Measurements from ENCODE around the gene AMH.

Gene AMH

DNA sequence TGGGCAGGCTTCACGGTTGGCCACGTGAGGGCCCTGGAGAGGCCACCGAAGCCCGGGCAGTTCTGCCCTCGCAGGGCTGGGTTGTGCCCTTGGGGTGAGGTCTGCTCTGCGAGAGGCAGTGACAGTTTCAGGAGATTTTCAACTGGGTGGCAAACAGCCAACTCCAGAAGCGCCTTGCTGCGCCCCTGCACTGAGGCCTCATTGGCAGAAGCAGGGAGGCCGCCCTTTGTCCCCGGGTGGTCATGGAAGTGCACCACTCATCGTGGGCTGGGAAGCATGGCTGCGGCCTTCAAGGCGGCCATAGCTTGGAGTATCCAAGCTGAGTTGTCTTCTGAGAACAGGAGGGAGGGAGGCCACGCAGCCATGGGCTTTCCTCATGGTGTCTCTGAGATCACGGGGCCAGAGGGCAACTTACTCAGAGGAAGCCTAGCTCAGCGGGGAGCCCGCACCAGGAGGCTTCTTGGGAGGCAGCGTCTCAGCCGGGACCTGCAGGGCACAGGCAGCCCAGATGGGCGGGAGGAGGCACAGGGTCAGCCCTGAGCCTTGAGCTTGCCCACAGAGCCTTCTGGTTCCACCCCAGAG, 27.8 kb upstream of the AMH start:
- DNase-seq (ENCODE audit: low spot score) = no peak

DNA sequence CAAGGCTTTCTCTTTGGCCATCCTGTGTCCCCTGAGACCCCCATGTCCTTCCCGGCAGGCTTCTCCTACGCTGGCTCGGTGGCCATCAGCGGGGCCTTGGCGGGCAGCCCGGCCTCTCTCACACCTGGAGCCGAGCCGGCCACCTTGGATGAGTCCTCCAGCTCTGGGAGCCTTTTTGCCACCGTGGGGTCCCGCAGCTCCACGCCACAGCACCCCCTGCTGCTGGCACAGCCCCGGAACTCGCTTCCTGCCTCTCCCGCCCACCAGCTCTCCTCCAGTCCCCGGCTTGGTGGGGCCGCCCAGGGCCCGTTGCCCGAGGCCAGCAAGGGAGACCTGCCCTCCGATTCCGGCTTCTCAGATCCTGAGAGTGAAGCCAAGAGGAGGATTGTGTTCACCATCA, 27.2 kb upstream of the AMH start:
- no peak for DNase-seq (ENCODE audit: low spot score)

DNA sequence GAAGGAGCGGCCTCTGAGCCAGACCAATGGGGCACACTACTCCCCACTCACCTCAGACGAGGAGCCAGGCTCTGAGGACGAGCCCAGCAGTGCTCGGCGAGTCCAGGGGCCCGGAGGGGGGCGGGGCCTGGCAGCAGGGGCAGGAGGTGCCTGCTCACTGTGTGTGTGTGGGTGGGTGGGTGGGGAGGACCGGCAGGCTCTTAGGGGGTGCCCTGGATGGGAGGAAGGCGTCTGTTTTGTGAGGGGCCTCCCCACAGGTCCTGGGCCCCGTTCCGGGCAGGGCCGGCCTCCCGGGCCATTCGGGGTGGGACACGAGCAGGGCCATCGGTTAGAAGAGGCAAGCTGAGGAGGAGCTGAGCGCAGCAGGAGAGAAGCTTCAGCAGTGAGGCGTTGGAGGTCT, 25.7 kb upstream of the AMH start:
- no peak for DNase-seq (ENCODE audit: low spot score)

DNA sequence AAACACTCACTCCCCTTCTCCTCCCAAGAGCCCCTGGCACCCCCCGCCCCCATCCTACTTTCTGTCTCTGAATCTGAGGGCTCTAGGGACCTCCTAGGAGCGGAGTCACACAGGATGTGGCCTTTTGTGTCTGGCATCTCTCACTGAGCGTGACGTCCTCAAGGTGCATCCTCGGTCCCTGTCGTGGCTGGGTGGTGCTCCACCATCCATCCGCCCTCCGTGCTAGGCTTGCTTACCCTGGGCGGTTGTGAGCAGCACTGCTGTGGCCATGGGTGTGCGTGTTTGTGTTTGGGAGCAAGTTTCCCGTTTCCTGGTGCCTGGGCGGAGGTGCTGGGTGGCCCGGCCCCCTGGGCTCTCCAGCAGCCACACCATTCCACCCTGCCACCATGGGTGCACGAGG, 25.2 kb upstream of the AMH start:
- DNase-seq (ENCODE audit: low spot score) = no peak

DNA sequence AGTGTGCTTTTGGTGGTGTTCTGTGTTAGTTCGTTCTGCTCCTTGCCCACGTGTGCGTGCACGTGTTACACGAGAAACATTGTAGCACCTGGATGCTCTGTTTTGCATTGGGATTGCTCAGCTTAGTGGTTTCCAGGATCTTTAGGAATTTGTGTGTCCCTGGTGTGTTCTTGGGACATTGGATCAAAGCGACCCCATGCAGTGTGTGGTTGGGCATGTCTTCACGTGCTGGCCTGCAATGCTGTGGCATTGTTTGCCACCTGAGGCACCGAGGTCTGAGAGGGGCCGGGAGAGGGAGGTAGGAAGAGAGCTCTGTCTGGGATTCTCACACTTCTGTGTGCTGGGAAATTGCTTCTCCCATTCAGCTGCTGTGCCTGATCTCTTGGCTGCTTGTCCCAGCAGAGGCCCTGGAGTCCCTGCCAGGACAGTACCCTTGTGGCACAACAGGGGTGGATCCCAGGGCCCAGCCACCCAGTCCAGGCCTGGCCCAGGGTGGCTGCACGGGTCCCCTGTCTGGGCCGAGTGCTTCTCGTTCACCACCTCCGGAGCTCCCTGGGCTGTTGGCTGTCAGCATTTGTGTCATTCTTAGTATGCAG, 24.3 kb upstream of the AMH start:
- DNase-seq (ENCODE audit: low spot score) = no peak

DNA sequence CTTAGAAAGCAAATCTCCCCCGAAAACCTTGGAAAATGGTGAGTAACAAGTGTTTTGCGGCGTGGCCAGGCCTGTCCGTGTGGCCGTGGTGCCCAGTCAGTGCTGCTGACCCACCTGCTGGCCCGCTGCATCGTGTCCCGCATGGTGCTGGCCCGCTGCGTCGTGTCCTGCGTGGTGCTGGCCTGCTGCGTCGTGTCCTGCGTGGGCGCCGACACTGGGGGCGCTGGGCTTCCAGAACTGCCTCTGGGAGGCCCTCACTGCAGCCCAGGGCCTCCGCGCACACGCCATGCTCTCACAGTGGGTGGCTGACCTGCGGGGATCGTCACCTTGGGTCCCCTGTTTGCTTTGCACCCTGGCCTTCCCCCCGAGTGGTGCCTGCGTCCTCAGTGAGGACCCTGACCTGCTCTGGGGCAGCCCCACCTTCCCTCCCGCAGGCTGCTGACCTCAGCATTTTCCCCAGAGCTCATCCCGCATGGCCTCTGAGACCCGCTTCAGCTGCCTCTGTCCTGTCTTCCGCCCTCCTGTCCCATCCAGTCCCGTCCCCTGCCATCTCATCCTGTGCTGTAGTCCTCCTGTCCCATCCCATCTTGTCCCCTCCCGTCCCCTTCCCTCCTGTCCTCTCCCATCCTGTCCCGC, 23.6 kb upstream of the AMH start:
- DNase-seq (ENCODE audit: low spot score) = no peak

DNA sequence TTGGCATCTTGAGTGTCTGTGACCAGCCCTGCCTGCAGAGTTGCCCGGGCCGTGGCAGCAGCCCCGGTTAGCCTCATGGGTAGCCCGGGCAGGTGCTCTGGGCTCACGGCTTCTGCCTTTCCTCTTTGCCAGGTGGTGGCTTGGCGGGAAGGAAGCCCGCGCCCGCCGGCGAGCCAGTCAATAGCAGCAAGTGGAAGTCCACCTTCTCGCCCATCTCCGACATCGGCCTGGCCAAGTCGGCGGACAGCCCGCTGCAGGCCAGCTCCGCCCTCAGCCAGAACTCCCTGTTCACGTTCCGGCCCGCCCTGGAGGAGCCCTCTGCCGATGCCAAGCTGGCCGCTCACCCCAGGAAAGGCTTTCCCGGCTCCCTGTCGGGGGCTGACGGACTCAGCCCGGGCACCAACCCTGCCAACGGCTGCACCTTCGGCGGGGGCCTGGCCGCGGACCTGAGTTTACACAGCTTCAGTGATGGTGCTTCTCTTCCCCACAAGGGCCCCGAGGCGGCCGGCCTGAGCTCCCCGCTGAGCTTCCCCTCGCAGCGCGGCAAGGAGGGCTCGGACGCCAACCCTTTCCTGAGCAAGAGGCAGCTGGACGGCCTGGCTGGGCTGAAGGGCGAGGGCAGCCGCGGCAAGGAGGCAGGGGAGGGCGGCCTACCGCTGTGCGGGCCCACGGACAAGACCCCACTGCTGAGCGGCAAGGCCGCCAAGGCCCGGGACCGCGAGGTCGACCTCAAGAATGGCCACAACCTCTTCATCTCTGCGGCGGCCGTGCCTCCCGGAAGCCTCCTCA, 22.9 kb upstream of the AMH start:
- DNase-seq (ENCODE audit: low spot score) = no peak

DNA sequence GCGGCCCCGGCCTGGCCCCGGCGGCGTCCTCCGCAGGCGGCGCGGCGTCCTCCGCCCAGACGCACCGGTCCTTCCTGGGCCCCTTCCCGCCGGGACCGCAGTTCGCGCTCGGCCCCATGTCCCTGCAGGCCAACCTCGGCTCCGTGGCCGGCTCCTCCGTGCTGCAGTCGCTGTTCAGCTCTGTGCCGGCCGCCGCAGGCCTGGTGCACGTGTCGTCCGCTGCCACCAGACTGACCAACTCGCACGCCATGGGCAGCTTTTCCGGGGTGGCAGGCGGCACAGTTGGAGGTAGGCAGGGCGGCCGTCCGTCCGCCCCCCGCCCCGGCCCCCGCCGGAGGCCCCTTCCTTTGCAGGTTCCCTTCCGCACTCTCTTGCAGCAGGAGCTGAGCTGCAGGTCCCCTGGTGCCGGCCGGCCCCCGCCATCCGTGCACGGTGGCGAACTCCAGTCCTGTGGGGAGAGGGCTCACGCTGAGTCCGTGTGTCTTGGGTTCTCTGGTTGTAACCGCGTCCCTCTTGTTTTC, 22.2 kb upstream of the AMH start:
- DNase-seq (ENCODE audit: low spot score) = no peak

DNA sequence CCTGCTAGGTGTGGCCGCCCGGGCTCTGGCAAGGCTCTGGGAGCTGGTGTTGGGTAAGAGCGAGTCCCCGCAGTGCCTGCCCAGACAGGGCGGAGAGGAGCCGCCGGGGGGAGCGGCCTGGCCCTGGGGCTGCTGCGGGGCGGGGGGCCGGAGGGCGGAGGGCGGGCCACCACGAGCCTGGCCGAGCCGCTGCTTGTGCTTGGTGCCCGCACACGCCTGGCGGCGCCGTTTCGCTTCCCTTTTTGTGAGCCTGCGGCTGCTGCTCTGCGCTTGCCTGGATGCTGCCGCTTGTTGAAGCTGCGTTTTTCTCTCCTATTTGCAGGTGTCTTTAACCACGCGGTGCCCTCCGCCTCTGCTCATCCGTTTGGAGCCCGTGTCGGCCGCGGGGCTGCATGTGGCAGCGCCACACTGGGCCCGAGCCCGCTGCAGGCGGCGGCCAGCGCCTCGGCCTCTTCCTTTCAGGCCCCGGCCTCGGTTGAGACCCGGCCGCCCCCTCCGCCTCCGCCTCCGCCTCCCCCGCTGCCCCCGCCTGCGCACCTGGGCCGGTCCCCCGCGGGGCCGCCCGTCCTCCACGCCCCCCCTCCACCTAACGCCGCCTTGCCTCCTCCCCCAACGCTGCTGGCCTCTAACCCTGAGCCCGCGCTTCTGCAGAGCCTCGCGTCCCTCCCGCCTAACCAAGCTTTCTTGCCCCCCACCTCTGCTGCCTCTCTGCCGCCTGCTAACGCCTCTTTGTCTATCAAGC, 21.5 kb upstream of the AMH start:
- peak; percentile 19 for DNase-seq (ENCODE audit: low spot score)

DNA sequence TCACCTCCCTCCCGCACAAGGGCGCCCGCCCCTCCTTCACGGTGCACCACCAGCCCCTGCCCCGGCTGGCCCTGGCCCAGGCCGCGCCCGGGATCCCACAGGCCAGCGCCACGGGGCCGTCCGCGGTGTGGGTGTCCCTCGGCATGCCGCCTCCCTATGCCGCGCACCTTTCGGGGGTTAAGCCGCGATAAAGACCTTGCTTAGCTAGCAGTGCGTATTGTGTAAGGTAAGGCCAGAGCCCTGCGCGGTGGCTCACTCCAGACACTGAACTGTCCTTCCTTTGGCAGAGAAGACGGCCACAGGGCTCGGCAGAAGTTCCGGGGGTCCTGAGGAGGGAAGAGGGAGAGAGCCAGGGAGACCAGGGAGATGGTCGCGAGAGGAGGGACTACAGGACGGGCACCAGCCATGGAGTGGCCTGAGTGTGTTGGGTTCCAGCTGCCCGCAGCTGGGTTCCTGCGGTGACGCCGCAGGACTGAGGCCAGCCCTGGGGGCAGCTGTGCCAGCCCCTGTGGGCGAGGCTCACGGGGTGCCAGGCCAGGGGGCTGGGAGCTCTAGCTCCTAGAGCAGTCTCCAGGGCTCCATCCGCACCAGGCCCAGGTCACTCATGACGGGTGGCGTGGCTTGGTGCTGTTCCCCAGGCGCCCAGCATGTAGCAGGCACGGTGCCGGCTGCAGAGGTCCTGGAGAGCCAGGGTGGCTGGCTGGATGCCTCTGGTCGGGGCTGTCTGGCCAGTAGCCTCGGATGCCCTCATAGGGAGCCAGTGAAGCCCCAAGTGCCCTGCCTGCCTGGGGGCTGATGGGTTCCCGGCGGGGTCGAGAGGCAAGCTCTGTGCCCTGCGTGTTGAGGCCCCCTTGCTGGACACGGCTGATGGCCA, 20.7 kb upstream of the AMH start:
- DNase-seq (ENCODE audit: low spot score) = no peak

DNA sequence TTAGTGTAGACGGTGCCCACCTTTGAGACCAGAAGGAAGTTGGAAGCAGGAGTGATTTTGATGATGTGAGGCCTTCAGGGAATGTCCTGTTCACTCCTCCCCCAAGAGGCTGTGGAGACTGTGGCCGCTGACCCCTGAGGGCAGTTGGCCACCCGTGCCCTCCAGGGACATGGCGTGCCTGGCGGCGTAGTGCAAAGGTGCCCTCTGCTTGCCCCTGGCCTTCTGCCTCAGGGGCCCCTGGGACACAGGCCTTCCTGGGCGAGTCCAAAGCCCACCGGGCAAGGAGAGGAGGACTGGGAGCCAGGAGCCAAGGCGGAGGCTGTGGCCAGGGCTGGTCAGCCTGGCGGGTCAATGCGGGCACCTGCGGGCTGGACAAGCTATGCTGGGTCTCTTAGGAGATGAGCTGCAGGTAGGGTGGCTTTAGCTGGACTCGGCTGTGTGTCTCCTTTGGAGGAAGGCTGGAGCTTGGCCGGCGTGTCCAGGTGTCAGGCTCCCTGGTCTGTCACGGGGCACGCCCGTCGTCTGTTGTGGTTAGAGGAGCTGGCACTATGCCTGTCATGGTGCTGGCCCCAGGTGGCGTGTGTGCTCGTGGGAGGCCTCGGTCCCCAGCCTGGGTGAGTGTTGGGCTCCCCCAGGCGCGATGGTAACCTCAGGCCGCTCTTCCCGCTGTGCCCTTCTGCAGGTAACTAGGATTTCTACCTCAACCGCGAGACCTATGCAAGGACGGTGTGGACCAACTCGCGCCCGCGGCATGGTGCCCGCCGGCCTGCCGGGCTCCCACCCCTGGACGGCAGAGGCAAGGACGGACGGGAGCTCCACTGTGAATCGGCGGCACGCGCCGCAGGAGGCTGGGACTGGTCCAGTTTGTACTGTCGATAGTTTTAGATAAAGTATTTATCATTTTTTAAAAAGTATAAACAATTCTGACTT, 19.8 kb upstream of the AMH start:
- DNase-seq (ENCODE audit: low spot score) = no peak

DNA sequence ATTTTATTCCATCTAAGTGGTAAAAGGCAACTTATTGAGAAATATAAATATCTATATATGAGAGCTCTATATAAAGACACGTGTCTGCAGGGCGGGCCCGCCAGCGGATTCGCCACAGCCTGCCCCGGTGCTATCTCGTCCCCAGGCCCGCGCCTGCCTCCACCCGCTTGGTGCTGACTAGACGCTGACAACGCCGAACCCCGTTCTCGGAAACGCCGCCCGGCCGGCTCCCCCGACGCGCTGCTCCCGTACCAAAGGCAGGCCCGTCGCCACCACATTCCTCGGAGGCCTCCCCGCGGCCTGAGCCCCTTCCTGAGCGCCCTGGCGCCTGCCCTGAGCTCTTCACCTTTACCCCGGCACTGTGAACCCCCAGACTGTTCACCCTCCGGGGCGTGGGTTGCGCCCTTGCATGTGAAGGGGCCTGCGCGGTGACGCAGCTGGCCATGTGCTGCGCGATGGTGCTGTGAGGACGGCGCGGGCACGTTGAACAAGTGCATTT, 19.0 kb upstream of the AMH start:
- no peak for DNase-seq (ENCODE audit: low spot score)

DNA sequence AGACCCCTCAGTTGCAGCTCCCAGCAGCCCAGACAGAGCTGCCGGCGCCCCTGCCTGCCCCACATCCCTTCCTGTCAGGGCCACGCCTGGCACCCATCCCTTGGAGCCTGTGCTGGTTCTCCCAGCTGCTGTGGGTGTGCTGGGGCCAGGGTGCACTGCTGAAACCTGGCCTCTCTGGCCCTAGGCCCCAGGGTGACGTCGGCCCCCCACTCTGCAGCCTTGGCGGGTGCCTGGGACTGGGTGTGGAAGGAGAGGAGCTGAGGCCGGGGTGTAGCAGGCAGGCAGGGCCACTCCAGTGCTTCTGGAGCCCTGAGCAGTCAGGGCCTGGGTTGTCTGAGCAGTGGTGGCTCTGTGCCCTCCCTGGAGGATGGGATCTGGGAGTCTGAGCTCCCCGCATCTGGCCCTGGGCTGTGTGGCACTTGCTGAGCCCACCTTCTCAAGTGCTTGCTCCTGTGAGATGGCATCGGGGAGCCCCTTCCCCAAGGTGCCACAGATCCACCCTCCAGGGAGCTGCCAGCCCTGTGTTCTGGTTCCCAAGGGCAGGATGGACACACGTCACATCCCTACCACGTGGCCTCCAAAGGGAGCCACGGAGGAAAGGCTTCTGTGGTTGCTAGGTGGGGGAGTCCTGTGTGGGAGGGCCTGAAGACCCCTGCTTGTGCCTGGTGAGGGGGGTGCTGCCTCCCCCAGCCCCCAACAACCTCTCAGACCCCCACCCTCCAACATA, 18.2 kb upstream of the AMH start:
- DNase-seq (ENCODE audit: low spot score) = no peak

DNA sequence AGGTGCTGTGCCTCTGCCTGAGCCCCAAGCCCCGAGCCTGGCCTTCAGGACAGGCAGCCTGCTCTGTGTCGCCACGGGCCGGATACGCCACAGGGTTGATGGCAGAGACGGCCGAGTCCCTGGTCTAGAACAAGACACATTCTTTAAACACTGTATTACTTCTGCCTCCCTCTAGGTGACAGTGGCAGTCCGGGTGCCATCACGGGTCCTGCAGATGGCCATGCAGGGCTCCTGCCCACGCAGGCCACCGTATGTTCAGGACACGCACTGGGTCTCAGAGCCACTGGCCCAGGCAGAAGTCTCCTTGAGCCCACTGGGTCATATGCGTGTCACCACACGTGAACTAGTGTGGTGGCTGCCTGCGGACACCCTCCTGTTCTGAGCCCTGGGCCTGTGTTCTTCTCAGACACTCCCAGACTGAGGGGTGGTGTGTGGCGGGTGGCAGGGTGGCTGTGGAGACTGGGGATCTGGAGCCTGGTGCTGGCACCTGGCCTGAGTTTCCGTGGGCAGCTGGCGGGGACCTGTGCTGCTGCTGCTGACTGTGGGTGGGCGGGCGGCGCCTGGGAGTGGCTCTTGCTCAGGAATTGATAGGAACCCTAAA, 17.4 kb upstream of the AMH start:
- DNase-seq (ENCODE audit: low spot score) = no peak

DNA sequence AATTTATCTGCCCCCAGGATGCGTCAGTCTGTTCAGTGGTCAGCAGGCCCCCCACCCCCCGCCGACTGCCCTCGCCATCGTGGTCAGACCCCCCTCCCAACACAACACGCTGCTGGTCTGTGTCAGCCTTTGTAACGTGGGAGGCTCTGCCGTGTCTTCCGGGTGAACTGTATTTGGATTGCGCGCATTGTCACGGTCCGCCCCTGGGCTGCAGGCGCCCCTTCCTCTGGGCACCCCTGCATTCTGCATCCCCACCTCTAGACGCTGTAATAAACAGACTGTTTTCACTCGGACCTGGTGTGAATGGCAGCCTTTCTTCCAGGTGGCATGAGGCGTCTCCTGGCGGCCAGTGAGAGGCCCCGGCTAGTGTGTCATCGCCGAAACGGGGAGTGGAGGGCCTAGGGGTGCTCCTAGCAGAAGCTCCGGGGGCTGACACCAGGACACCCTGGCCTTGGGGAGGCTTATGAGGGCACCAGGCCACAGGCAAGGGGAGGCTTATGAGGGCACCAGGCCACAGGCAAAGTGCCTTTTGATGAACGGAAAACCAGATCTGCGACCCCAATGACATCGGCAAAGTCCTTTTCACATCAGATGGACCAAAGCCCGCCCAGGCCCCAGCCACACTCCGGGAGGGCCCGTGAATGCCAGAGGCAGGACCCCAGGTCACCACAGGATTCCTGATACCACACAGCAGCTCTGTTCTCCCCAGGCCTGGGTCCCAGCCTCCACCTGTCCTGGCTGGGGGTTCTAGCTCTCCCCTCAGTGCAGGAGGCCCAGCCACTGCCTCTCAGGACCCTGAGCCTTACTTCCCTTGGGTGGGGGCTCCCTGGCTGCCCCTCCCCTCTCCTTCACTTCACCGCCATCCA, 16.6 kb upstream of the AMH start:
- DNase-seq (ENCODE audit: low spot score) = no peak

DNA sequence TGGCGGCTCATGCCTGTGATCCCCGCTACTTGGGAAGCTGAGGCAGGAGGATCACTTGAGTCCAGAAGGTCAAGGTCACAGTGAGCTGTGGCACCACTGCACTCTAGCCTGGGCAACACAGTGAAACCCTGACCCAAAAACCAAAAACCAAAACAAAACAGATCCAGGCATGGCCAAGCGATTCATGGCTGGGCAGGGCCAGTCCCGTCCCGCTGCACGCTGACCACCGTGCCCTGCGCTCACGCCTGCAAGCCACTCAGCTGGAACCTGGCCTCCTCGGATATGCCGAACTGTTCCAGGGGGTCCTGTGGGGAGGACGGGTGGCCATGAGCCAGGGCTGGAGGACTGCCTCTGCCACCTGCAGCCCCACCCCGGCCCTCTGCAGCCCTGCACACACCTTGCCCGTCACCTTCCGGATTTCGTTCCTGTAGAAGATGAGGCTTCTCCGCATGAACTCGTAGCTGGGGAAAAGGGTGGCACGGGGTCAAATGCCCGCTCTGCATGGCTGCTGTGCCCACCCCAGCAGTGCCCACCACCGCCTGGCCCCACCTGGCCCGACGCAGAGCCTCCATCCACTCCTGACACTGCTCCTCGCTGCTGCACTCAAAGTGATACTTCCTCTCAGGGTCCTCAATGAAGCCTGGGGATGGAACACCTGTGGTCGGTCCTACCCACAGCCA, 15.4 kb upstream of the AMH start:
- no peak for DNase-seq (ENCODE audit: low spot score)

DNA sequence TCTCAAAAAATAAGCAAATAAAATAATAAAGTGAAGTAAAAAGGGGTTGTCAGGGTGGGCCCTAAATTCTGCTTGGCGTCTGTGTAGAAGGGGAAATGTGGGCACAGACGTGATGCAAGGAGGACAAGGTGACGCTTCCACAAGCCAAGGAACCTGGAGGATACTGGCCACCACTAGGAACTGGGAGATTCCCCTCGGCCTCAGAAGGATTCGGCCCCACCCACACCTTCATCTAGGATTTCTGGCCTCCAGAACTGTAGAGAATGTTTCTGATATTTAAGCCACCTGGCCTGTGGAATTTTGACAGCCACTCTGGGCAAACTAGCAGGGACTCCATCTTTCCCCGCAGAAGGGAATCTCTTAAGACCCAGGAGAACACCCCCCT, 14.1 kb upstream of the AMH start:
- no peak for DNase-seq (ENCODE audit: low spot score)
